ENCODE measurements around the gene CIAO2A.

DNA sequence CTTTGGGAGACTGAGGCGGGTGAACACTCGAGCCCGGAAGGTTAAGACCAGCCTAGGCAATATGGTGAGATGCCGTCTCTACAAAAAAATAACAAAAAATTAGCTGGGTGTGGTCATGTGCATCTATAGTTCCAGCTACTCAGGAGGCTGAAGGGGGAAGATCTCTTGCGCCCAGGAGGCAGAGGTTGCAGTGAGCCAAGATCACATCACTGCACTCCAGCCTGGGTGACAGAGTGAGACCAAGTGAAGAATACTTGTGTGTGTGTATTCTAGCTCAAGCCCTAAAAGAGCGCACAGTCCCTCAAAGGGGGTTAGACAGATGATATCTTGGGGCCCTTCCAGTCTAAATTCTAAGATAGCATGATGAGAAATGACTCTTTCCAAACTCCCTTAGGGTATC, 71.1 kb downstream of the CIAO2A start:
- TF ChIP-seq, protein P1, sequence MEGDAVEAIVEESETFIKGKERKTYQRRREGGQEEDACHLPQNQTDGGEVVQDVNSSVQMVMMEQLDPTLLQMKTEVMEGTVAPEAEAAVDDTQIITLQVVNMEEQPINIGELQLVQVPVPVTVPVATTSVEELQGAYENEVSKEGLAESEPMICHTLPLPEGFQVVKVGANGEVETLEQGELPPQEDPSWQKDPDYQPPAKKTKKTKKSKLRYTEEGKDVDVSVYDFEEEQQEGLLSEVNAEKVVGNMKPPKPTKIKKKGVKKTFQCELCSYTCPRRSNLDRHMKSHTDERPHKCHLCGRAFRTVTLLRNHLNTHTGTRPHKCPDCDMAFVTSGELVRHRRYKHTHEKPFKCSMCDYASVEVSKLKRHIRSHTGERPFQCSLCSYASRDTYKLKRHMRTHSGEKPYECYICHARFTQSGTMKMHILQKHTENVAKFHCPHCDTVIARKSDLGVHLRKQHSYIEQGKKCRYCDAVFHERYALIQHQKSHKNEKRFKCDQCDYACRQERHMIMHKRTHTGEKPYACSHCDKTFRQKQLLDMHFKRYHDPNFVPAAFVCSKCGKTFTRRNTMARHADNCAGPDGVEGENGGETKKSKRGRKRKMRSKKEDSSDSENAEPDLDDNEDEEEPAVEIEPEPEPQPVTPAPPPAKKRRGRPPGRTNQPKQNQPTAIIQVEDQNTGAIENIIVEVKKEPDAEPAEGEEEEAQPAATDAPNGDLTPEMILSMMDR (IDR thresholded peaks at IDR 0.05; ENCODE audit: low read depth, low read length) = no peak
- TF ChIP-seq POLR2A (IDR thresholded peaks at IDR 0.05; ENCODE audit: extremely low read depth, insufficient read length) = no peak
- no peak for TF ChIP-seq MYC (IDR thresholded peaks at IDR 0.05; ENCODE audit: low read depth, low read length)
- TF ChIP-seq, protein P2, sequence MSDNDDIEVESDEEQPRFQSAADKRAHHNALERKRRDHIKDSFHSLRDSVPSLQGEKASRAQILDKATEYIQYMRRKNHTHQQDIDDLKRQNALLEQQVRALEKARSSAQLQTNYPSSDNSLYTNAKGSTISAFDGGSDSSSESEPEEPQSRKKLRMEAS (IDR thresholded peaks at IDR 0.05; ENCODE audit: low read depth, low read length) = no peak
